Measurements from ENCODE around the gene POU6F2. TPM values are rescaled to one million over a fixed set of nuclear protein-coding genes. Genes with fewer than 3 reads are reported as not detected.
"Not testable (repeated sequence)": the region's sequence is repeated elsewhere in the genome, so short reads cannot be mapped to it uniquely, and the experiment has no call there.

The POU6F2 gene
- total RNA-seq, 1 experiment from 2014 or later: not detected

DNA sequence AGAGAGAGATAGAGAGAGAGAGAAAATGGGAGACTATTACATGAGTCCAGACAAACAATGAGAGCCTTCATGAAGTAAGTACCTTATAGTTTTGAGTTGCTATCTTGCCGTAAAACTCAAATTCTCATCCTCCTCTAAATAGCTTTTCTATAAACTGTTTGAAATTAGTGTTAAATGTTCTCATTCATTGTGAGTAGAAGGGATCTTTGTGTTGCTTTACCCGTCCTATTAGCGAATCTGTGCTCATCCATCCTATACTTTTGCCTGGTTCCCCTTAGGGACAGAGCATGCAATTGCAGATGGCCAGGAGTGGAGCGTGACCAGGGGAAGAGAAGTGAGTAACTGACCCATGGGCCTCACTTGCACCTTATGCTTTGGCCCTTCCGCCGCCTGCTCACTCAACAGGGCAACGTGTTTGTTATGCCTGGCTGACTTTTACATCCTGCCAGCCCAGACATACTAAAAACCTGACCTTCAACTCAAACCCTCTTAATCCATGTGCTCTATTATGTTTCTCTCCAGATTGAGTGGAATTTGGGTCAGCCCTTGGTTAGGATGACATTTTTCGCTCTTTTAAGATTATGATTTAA is 344.3 kb downstream of the POU6F2 start:
- DNase-seq: no peak
- TF ChIP-seq, protein P1, sequence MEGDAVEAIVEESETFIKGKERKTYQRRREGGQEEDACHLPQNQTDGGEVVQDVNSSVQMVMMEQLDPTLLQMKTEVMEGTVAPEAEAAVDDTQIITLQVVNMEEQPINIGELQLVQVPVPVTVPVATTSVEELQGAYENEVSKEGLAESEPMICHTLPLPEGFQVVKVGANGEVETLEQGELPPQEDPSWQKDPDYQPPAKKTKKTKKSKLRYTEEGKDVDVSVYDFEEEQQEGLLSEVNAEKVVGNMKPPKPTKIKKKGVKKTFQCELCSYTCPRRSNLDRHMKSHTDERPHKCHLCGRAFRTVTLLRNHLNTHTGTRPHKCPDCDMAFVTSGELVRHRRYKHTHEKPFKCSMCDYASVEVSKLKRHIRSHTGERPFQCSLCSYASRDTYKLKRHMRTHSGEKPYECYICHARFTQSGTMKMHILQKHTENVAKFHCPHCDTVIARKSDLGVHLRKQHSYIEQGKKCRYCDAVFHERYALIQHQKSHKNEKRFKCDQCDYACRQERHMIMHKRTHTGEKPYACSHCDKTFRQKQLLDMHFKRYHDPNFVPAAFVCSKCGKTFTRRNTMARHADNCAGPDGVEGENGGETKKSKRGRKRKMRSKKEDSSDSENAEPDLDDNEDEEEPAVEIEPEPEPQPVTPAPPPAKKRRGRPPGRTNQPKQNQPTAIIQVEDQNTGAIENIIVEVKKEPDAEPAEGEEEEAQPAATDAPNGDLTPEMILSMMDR (conservative IDR thresholded peaks at IDR 0.05; ENCODE audit: low read depth, low read length): no peak
- TF ChIP-seq EZH2 (IDR thresholded peaks at IDR 0.05; ENCODE audit: low read length, unreplicated experiment) (no peak), EZH2phosphoT487 (IDR thresholded peaks at IDR 0.05; ENCODE audit: borderline replicate concordance, low read length) (no peak)
- intact Hi-C loops (cut with micrococcal nuclease): no loop called here
- peaks cover 22% of the 10 kb centered on the region for H3K27me3 ChIP-seq (ENCODE audit: low read length)
- H3K9me3 ChIP-seq (ENCODE audit: low read length): no peaks in the 10 kb centered on the region
- H3K9ac ChIP-seq (ENCODE audit: low read length): no peak overlapping the region
- ATAC-seq: no peak
- ChIA-PET POLR2A (ENCODE audit: unreplicated experiment) (no interaction called here), CTCF (no interaction called here)
- BruUV-seq (replicated peaks): no TSS peak
- H3F3A ChIP-seq (ENCODE audit: low read length, unreplicated experiment): no peaks in the 10 kb centered on the region
- no peak overlapping the region for H3K4me3 ChIP-seq (ENCODE audit: low read length)
- H3K4me2 ChIP-seq (ENCODE audit: low read length): no peak overlapping the region
- H2AFZ ChIP-seq (ENCODE audit: low read length): no peak overlapping the region
- no peaks in the 10 kb centered on the region for H3K79me2 ChIP-seq (ENCODE audit: low read length)
- H4K20me1 ChIP-seq (ENCODE audit: low read length): no peaks in the 10 kb centered on the region
- H3K27ac ChIP-seq (ENCODE audit: low read length): no peak overlapping the region
- no peaks in the 10 kb centered on the region for H3K36me3 ChIP-seq (ENCODE audit: low read depth, low read length)
- no peaks in the 10 kb centered on the region for H3K4me1 ChIP-seq (ENCODE audit: insufficient read depth, low read length)
- H3K9me2 ChIP-seq (replicated peaks; ENCODE audit: low read length): no peaks in the 10 kb centered on the region

DNA sequence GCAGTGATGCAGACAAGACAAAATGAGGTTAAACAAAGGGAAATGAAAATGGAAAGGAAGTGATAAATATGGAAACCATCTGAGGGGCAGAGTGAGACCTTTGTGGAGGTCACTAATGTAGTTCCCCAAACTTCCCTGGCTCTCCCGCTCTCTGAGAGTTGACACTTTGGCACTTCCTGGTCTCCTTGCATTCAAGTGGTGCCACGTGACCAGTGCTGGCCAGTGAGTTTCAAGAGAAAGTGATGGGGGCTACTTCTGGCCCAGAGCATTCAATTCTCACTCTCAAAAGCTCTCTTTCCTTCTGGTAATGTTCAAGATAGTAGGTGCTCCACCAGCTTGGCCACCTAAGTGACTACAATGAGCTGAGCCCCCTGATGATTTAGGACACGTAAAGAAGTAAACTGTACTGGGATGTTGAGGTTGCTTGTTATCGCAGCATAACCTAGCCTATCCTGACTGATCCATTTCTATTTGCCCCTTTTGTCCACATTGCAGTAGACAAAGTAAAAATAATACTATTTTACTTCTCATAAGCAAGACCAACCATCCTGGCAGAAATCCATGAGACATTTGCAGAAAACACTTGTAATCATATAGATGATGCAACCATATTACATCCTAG is 346.5 kb downstream of the POU6F2 start:
- H2AFZ ChIP-seq (ENCODE audit: low read length): no peak overlapping the region
- no peaks in the 10 kb centered on the region for H3K36me3 ChIP-seq (ENCODE audit: low read depth, low read length)
- no peaks in the 10 kb centered on the region for H3K9me3 ChIP-seq (ENCODE audit: low read length)
- H3K79me2 ChIP-seq (ENCODE audit: low read length): no peaks in the 10 kb centered on the region
- no peak overlapping the region for H3K4me3 ChIP-seq (ENCODE audit: low read length)
- H3K9me2 ChIP-seq (replicated peaks; ENCODE audit: low read length): no peaks in the 10 kb centered on the region
- no peak overlapping the region for H3K4me2 ChIP-seq (ENCODE audit: low read length)
- no peaks in the 10 kb centered on the region for H4K20me1 ChIP-seq (ENCODE audit: low read length)
- H3K9ac ChIP-seq (ENCODE audit: low read length): no peak overlapping the region
- intact Hi-C loops (cut with micrococcal nuclease): no loop called here
- POLR2A ChIA-PET (ENCODE audit: unreplicated experiment): no interaction called here
- no peak overlapping the region for H3K27ac ChIP-seq (ENCODE audit: low read length)
- TF ChIP-seq EZH2phosphoT487 (IDR thresholded peaks at IDR 0.05; ENCODE audit: borderline replicate concordance, low read length) (no peak), EZH2 (IDR thresholded peaks at IDR 0.05; ENCODE audit: low read length, unreplicated experiment) (no peak)
- TF ChIP-seq, protein P1 (conservative IDR thresholded peaks at IDR 0.05; ENCODE audit: low read depth, low read length): no peak
- H3K4me1 ChIP-seq (ENCODE audit: insufficient read depth, low read length): no peaks in the 10 kb centered on the region
- H3K27me3 ChIP-seq (ENCODE audit: low read length): peaks cover 15% of the 10 kb centered on the region
- DNase-seq (no peak), ATAC-seq (no peak)
- no peaks in the 10 kb centered on the region for H3F3A ChIP-seq (ENCODE audit: low read length, unreplicated experiment)
- BruUV-seq (replicated peaks): no TSS peak
- CTCF ChIA-PET: no interaction called here

DNA sequence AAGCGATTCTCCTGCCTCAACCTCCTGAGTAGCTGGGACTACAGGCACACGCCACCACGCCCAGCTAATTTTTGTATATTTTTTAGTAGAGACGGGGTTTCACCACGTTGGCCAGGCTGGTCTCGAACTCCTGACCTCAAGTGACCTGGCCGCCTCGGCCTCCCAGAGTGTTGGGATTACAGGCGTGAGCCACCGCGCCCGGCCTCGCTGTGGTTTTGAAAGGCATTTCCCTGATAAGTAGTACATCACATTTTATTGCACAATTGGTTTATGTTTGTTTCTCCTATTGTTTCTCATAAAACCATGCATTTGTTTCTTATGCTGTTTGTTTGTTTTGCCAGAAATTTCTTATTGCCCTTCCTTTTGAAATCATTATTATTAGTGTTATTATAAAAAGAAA is 353.9 kb downstream of the POU6F2 start:
- H4K20me1 ChIP-seq (ENCODE audit: low read length); intact Hi-C loops (cut with micrococcal nuclease); H2AFZ ChIP-seq (ENCODE audit: low read length); POLR2A ChIA-PET (ENCODE audit: unreplicated experiment); CTCF ChIA-PET; H3K9ac ChIP-seq (ENCODE audit: low read length); H3F3A ChIP-seq (ENCODE audit: low read length, unreplicated experiment); H3K4me1 ChIP-seq (ENCODE audit: insufficient read depth, low read length); H3K9me3 ChIP-seq (ENCODE audit: low read length); H3K4me3 ChIP-seq (ENCODE audit: low read length); H3K4me2 ChIP-seq (ENCODE audit: low read length); H3K27ac ChIP-seq (ENCODE audit: low read length); H3K79me2 ChIP-seq (ENCODE audit: low read length); ATAC-seq; H3K9me2 ChIP-seq (replicated peaks; ENCODE audit: low read length); BruUV-seq (replicated peaks); DNase-seq; H3K36me3 ChIP-seq (ENCODE audit: low read depth, low read length): not testable (repeated sequence)
- peaks cover 56% of the 10 kb centered on the region for H3K27me3 ChIP-seq (ENCODE audit: low read length)

All from PC-3 (cell line).